Activated naive CD8-positive, alpha-beta T cell (primary cell): ENCODE measurements around the gene ZNF664.
"Not testable (repeated sequence)": the region's sequence is repeated elsewhere in the genome, so short reads cannot be mapped to it uniquely, and the experiment has no call there.

Source experiments
- H3K27ac Mint-ChIP-seq: one replicate; pipeline ENCODE4 v1.8.0; 2021; ENCODE audit warnings: mixed read lengths
- H3K27me3 Mint-ChIP-seq: one replicate; pipeline ENCODE4 v1.8.0; 2021; ENCODE audit warnings: mixed read lengths
- H3K36me3 Mint-ChIP-seq: one replicate; pipeline ENCODE4 v1.8.0; 2021; ENCODE audit warnings: mixed read lengths
- H3K4me1 Mint-ChIP-seq: one replicate; pipeline ENCODE4 v1.8.0; 2021; ENCODE audit warnings: low read depth, mixed read lengths
- H3K4me3 Mint-ChIP-seq: one replicate; pipeline ENCODE4 v1.8.0; 2021; ENCODE audit warnings: mild to moderate bottlenecking, mixed read lengths
- H3K9me3 Mint-ChIP-seq: one replicate; pipeline ENCODE4 v1.8.0; 2021; ENCODE audit warnings: low read depth, mixed read lengths

Gene ZNF664

GRCh38 chr12:123946516-123947505 is 26.2 kb upstream of the ZNF664 start:
- not testable (repeated sequence) for H3K27me3 Mint-ChIP-seq, H3K27ac Mint-ChIP-seq, H3K9me3 Mint-ChIP-seq, H3K4me1 Mint-ChIP-seq, H3K36me3 Mint-ChIP-seq, H3K4me3 Mint-ChIP-seq

- H3K4me1 Mint-ChIP-seq, H3K27ac Mint-ChIP-seq, H3K4me3 Mint-ChIP-seq, H3K36me3 Mint-ChIP-seq, H3K9me3 Mint-ChIP-seq, H3K27me3 Mint-ChIP-seq: not testable (repeated sequence)
These were observed 25.5 kb upstream of the ZNF664 start for GRCh38 chr12:123947531-123947930.

GRCh38 chr12:123948401-123948795 is 24.6 kb upstream of the ZNF664 start:
- no peaks in the 10 kb centered on the region for H3K27me3 Mint-ChIP-seq
- H3K4me1 Mint-ChIP-seq = no peaks in the 10 kb centered on the region
- H3K9me3 Mint-ChIP-seq = no peaks in the 10 kb centered on the region
- peaks cover 3% of the 10 kb centered on the region for H3K36me3 Mint-ChIP-seq
- H3K27ac Mint-ChIP-seq = no peak overlapping the region
- no peak overlapping the region for H3K4me3 Mint-ChIP-seq

- H3K36me3 Mint-ChIP-seq = peaks cover 3% of the 10 kb centered on the region
These were observed 23.9 kb upstream of the ZNF664 start for GRCh38 chr12:123948796-123949769.

GRCh38 chr12:123949770-123950165 is 23.2 kb upstream of the ZNF664 start:
- H3K4me3 Mint-ChIP-seq = no peak overlapping the region
- no peaks in the 10 kb centered on the region for H3K9me3 Mint-ChIP-seq
- no peaks in the 10 kb centered on the region for H3K4me1 Mint-ChIP-seq
- H3K27ac Mint-ChIP-seq = no peak overlapping the region
- no peaks in the 10 kb centered on the region for H3K27me3 Mint-ChIP-seq
- H3K36me3 Mint-ChIP-seq = no peaks in the 10 kb centered on the region

More at GRCh38 chr12:123948796-123949769, 23.9 kb upstream of the ZNF664 start:
- Mint-ChIP-seq H3K27ac (no peak overlapping the region), H3K4me3 (no peak overlapping the region), H3K9me3 (no peaks in the 10 kb centered on the region), H3K27me3 (no peaks in the 10 kb centered on the region), H3K4me1 (no peaks in the 10 kb centered on the region)

- Mint-ChIP-seq H3K27ac (no peak overlapping the region), H3K27me3 (no peaks in the 10 kb centered on the region), H3K4me3 (no peak overlapping the region), H3K36me3 (no peaks in the 10 kb centered on the region), H3K9me3 (no peaks in the 10 kb centered on the region), H3K4me1 (no peaks in the 10 kb centered on the region)
These were observed 22.3 kb upstream of the ZNF664 start for GRCh38 chr12:123950476-123951349.

GRCh38 chr12:123951467-123951866 is 21.5 kb upstream of the ZNF664 start:
- Mint-ChIP-seq H3K4me3 (no peak overlapping the region), H3K4me1 (no peaks in the 10 kb centered on the region), H3K9me3 (no peaks in the 10 kb centered on the region), H3K36me3 (no peaks in the 10 kb centered on the region), H3K27ac (no peak overlapping the region), H3K27me3 (no peaks in the 10 kb centered on the region)

GRCh38 chr12:123952037-123952436 is 21.0 kb upstream of the ZNF664 start:
- H3K27ac Mint-ChIP-seq = no peak overlapping the region

GRCh38 chr12:123954647-123955350 is 18.2 kb upstream of the ZNF664 start:
- Mint-ChIP-seq H3K4me3 (no peak overlapping the region), H3K27me3 (no peaks in the 10 kb centered on the region), H3K27ac (no peak overlapping the region), H3K9me3 (no peaks in the 10 kb centered on the region), H3K36me3 (peaks cover 2% of the 10 kb centered on the region), H3K4me1 (no peaks in the 10 kb centered on the region)

More at GRCh38 chr12:123952037-123952436, 21.0 kb upstream of the ZNF664 start:
- no peaks in the 10 kb centered on the region for H3K9me3 Mint-ChIP-seq
- no peaks in the 10 kb centered on the region for H3K27me3 Mint-ChIP-seq
- H3K4me3 Mint-ChIP-seq = no peak overlapping the region
- peaks cover 2% of the 10 kb centered on the region for H3K36me3 Mint-ChIP-seq
- no peaks in the 10 kb centered on the region for H3K4me1 Mint-ChIP-seq

GRCh38 chr12:123956249-123956648 is 16.8 kb upstream of the ZNF664 start:
- no peak overlapping the region for H3K4me3 Mint-ChIP-seq
- no peaks in the 10 kb centered on the region for H3K9me3 Mint-ChIP-seq
- peaks cover 2% of the 10 kb centered on the region for H3K36me3 Mint-ChIP-seq
- H3K27ac Mint-ChIP-seq = no peak overlapping the region
- H3K27me3 Mint-ChIP-seq = no peaks in the 10 kb centered on the region
- H3K4me1 Mint-ChIP-seq = no peaks in the 10 kb centered on the region

GRCh38 chr12:123957196-123957595 is 15.8 kb upstream of the ZNF664 start:
- peaks cover 2% of the 10 kb centered on the region for H3K36me3 Mint-ChIP-seq
- no peak overlapping the region for H3K27ac Mint-ChIP-seq
- H3K4me1 Mint-ChIP-seq = no peaks in the 10 kb centered on the region
- H3K9me3 Mint-ChIP-seq = no peaks in the 10 kb centered on the region
- H3K27me3 Mint-ChIP-seq = no peaks in the 10 kb centered on the region
- no peak overlapping the region for H3K4me3 Mint-ChIP-seq

- Mint-ChIP-seq H3K4me1 (peaks cover 4% of the 10 kb centered on the region), H3K27ac (no peak overlapping the region), H3K36me3 (peaks cover 4% of the 10 kb centered on the region), H3K9me3 (no peaks in the 10 kb centered on the region), H3K27me3 (no peaks in the 10 kb centered on the region), H3K4me3 (no peak overlapping the region)
These were observed 14.6 kb upstream of the ZNF664 start for GRCh38 chr12:123958462-123958861.

GRCh38 chr12:123958876-123959275 is 14.1 kb upstream of the ZNF664 start:
- Mint-ChIP-seq H3K4me3 (no peak overlapping the region), H3K27ac (no peak overlapping the region), H3K36me3 (peaks cover 4% of the 10 kb centered on the region), H3K27me3 (no peaks in the 10 kb centered on the region), H3K9me3 (no peaks in the 10 kb centered on the region), H3K4me1 (peaks cover 4% of the 10 kb centered on the region)
